HT-29 (cell line): ENCODE data around the gene GAS2L3. TPM values are rescaled to one million over a fixed set of nuclear protein-coding genes. Genes with fewer than 3 reads are reported as not detected.
A peak's percentile ranks its signal among the peaks of the same experiment; 100 is the strongest.
"Not testable (repeated sequence)": the region's sequence is repeated elsewhere in the genome, so short reads cannot be mapped to it uniquely, and the experiment has no call there.

Source experiments
- DNase-seq: peaks from one replicate; pipeline ENCODE4 v3.0.0-alpha.2; 2015; ENCODE audit warnings: low spot score
- total RNA-seq: library from RNA; depleted of rRNA; stranded (reverse); fragments of >200 nt; shearing (Covaris generic); gene quantifications from 2 replicates; pipeline ENCODE4 v1.2.3, GENCODE V29; 2014

Gene GAS2L3
- total RNA-seq, 1 experiment from 2014 or later: 6.2 TPM

- peak; percentile 32 for DNase-seq
These were observed 947 bp downstream of the GAS2L3 start for GRCh38 chr12:100574187-100575074.

GRCh38 chr12:100576331-100577036 lies 3.0 kb downstream of the GAS2L3 start:
- DNase-seq: peak; percentile 57

GRCh38 chr12:100578923-100579322 lies 5.4 kb downstream of the GAS2L3 start:
- no peak for DNase-seq

GRCh38 chr12:100579844-100580243 lies 6.4 kb downstream of the GAS2L3 start:
- no peak for DNase-seq

GRCh38 chr12:100584256-100584655 lies 10.8 kb downstream of the GAS2L3 start:
- no peak for DNase-seq

- DNase-seq: no peak
These were observed 18.5 kb downstream of the GAS2L3 start for GRCh38 chr12:100591979-100592378.

- DNase-seq: no peak
These were observed 20.0 kb downstream of the GAS2L3 start for GRCh38 chr12:100593490-100593889.

- DNase-seq: no peak
These were observed 28.1 kb downstream of the GAS2L3 start for GRCh38 chr12:100601626-100602025.

- not testable (repeated sequence) for DNase-seq
These were observed 29.5 kb downstream of the GAS2L3 start for GRCh38 chr12:100602997-100603396.

GRCh38 chr12:100608776-100609175 lies 35.3 kb downstream of the GAS2L3 start:
- DNase-seq: no peak

- no peak for DNase-seq
These were observed 37.4 kb downstream of the GAS2L3 start for GRCh38 chr12:100610666-100611430.

GRCh38 chr12:100612606-100613005 lies 39.1 kb downstream of the GAS2L3 start:
- no peak for DNase-seq

GRCh38 chr12:100624571-100624970 lies 51.1 kb downstream of the GAS2L3 start:
- no peak for DNase-seq

GRCh38 chr12:100632445-100632892 lies 59.0 kb downstream of the GAS2L3 start:
- no peak for DNase-seq

GRCh38 chr12:100633082-100633785 lies 59.8 kb downstream of the GAS2L3 start:
- DNase-seq: not testable (repeated sequence)

GRCh38 chr12:100643246-100643645 lies 69.8 kb downstream of the GAS2L3 start:
- DNase-seq: no peak

GRCh38 chr12:100646896-100647295 lies 73.4 kb downstream of the GAS2L3 start:
- no peak for DNase-seq

GRCh38 chr12:100651108-100651507 lies 77.6 kb downstream of the GAS2L3 start:
- DNase-seq: no peak

GRCh38 chr12:100651694-100652093 lies 78.2 kb downstream of the GAS2L3 start:
- DNase-seq: no peak

GRCh38 chr12:100652488-100652887 lies 79.0 kb downstream of the GAS2L3 start:
- DNase-seq: no peak

- DNase-seq: no peak
These were observed 82.7 kb downstream of the GAS2L3 start for GRCh38 chr12:100656141-100656540.
